ENCODE measurements around the gene AP3B1. TPM values are rescaled to one million over a fixed set of nuclear protein-coding genes. Genes with fewer than 3 reads are reported as not detected.

The AP3B1 gene
- polyA plus RNA-seq, 3 donors: 20.3 to 39.8 (median 24.9) TPM

- intact Hi-C loops (cut with micrococcal nuclease): no loop called here
- 100% methylated on average over 4 of the region's 4 CpGs for WGBS (ENCODE audit: insufficient coverage)
- no peaks in the 10 kb centered on the region for H3K4me1 Mint-ChIP-seq
- no peak overlapping the region for H3K4me2 ChIP-seq (replicated peaks; ENCODE audit: extremely low read depth, low read length, poor library complexity, severe bottlenecking)
- peaks cover 0 to 2% of the 10 kb centered on the region in 2 donors for H3K9me3 ChIP-seq (replicated peaks in 1 of 2; ENCODE audit: control insufficient read depth in 1 of 2, insufficient read depth in 1 of 2, low read length in 2 of 2)
- H3K9me3 Mint-ChIP-seq: peaks cover 3 to 9% (median 4%) of the 10 kb centered on the region in 7 donors
- H3K27me3 Mint-ChIP-seq (ENCODE audit: low read depth in 3 of 3): peaks cover 35 to 74% (median 49%) of the 10 kb centered on the region in 3 donors
- no peaks in the 10 kb centered on the region for H4K20me1 ChIP-seq (ENCODE audit: insufficient read depth, low read length)
- H2AFZ ChIP-seq (ENCODE audit: insufficient read depth, low read depth, low read length, poor library complexity, severe bottlenecking): no peak overlapping the region
- H3K79me2 ChIP-seq (ENCODE audit: insufficient read depth, low read length): no peaks in the 10 kb centered on the region
- H3K36me3 Mint-ChIP-seq: peaks cover 0 to 1% of the 10 kb centered on the region in 2 donors
- no peak overlapping the region for H3K9ac ChIP-seq (ENCODE audit: insufficient read depth, low read length, poor library complexity, severe bottlenecking)
- no peak for DNase-seq
- H3K4me3 ChIP-seq (replicated peaks in 1 of 3; ENCODE audit: low read depth in 2 of 3, low read length in 3 of 3): no peak overlapping the region
- TF ChIP-seq CTCF (IDR thresholded peaks at IDR 0.05): no peak
- no peak overlapping the region for H3K4me3 Mint-ChIP-seq
- H3K27ac ChIP-seq (ENCODE audit: low read depth in 1 of 2, low read length in 2 of 2): no peak overlapping the region
- H3K36me3 ChIP-seq (replicated peaks in 1 of 2; ENCODE audit: control insufficient read depth in 1 of 2, insufficient read depth in 2 of 2, low read length in 2 of 2): no peaks in the 10 kb centered on the region
- H3K27ac Mint-ChIP-seq: no peak overlapping the region
- peaks cover 43 to 49% of the 10 kb centered on the region in 2 donors for H3K27me3 ChIP-seq (ENCODE audit: control insufficient read depth in 2 of 2, insufficient read depth in 2 of 2, low read length in 2 of 2)
- no peaks in the 10 kb centered on the region for H3K4me1 ChIP-seq (ENCODE audit: control insufficient read depth in 1 of 2, insufficient read depth in 2 of 2, low read length in 2 of 2)
Measured at GRCh38 chr5:77963795-77964194, 330.7 kb downstream of the AP3B1 start.

GRCh38 chr5:77960863-77961396 lies 333.6 kb downstream of the AP3B1 start:
- Mint-ChIP-seq H3K4me1 (peaks cover 12% of the 10 kb centered on the region), H3K27me3 (ENCODE audit: low read depth in 3 of 3) (peaks cover 58 to 82% (median 66%) of the 10 kb centered on the region in 3 donors), H3K4me3 (no peak overlapping the region), H3K27ac (no peak overlapping the region), H3K36me3 (peaks cover 0 to 1% of the 10 kb centered on the region in 2 donors), H3K9me3 (peaks cover 0 to 11% (median 8%) of the 10 kb centered on the region in 7 donors)
- Histone ChIP-seq H3K36me3 (replicated peaks in 1 of 2; ENCODE audit: control insufficient read depth in 1 of 2, insufficient read depth in 2 of 2, low read length in 2 of 2) (no peaks in the 10 kb centered on the region), H3K9me3 (replicated peaks in 1 of 2; ENCODE audit: control insufficient read depth in 1 of 2, insufficient read depth in 1 of 2, low read length in 2 of 2) (peaks cover 0 to 8% of the 10 kb centered on the region in 2 donors), H3K4me2 (replicated peaks; ENCODE audit: extremely low read depth, low read length, poor library complexity, severe bottlenecking) (no peak overlapping the region), H3K4me1 (ENCODE audit: control insufficient read depth in 1 of 2, insufficient read depth in 2 of 2, low read length in 2 of 2) (peaks cover 3 to 15% of the 10 kb centered on the region in 2 donors), H3K4me3 (replicated peaks in 1 of 3; ENCODE audit: low read depth in 2 of 3, low read length in 3 of 3) (no peak overlapping the region), H3K9ac (ENCODE audit: insufficient read depth, low read length, poor library complexity, severe bottlenecking) (no peak overlapping the region), H3K27me3 (ENCODE audit: control insufficient read depth in 2 of 2, insufficient read depth in 2 of 2, low read length in 2 of 2) (peaks cover 58 to 72% of the 10 kb centered on the region in 2 donors), H2AFZ (ENCODE audit: insufficient read depth, low read depth, low read length, poor library complexity, severe bottlenecking) (no peak overlapping the region), H3K27ac (ENCODE audit: low read depth in 1 of 2, low read length in 2 of 2) (no peak overlapping the region), H4K20me1 (ENCODE audit: insufficient read depth, low read length) (no peaks in the 10 kb centered on the region), H3K79me2 (ENCODE audit: insufficient read depth, low read length) (no peaks in the 10 kb centered on the region)
- no peak for TF ChIP-seq CTCF (IDR thresholded peaks at IDR 0.05)
- no peak for DNase-seq
- intact Hi-C loops (cut with micrococcal nuclease): no loop called here
- WGBS (ENCODE audit: insufficient coverage): no CpG with 5 or more reads among the region's 2 CpGs
